GM12875 (cell line): Measurements from ENCODE around the gene SLC17A3.

Experiments
- H3K4me3 ChIP-seq: one replicate; pipeline ENCODE4 v1.5.1; 2011; ENCODE audit warnings: low read depth, low read length, control low read depth
- CTCF ChIP-seq: IDR thresholded peaks from 2 replicates; pipeline ENCODE4 v1.5.1; 2011; ENCODE audit warnings: low read depth, mild to moderate bottlenecking, control low read depth, inconsistent platforms, low read length, moderate library complexity, borderline replicate concordance; ENCODE audit not compliant: insufficient read depth

The SLC17A3 gene

DNA sequence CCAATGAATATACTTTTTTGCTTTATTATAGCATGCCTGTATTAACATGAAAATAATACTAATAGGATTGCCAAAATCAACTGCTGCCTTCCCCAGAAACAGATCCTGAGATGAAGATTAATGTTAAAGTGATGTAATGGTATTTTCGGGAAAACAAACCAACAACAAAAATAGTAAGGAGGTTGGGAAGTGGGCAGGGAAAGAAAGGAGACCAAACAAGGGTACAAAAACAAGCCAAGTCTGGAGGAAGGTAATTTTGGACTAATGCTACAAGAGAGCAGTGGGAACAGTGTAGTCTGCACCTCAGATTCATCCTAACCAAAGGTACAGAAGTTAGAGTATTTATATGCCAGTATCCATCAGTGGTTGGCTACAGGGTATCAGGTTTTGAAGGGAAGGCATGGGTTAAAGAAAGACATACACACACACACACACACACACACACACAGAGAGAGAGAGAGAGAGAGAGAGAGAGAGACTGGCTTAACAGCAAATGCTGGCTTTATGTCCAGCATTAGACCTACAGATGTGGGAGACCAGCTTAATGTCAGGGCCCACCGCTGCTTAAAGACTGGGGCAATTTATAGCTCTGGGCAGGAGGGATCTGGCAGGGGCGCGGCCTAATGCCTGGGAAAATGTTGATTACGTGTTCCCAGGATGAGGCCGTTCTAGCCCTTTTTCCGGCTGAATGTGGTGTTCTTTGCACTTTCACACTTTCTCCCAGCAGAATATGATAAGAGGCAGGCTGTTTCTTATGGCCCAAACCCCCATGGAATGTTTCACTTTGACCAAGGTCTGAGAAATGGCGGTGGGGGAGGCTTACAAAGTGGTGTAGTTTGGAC, 38.4 kb downstream of the SLC17A3 start:
- no peak for TF ChIP-seq CTCF
- no peak overlapping the region for H3K4me3 ChIP-seq

GRCh38 chr6:25834950-25835349, 39.1 kb downstream of the SLC17A3 start:
- no peak for TF ChIP-seq CTCF
- H3K4me3 ChIP-seq = no peak overlapping the region

DNA sequence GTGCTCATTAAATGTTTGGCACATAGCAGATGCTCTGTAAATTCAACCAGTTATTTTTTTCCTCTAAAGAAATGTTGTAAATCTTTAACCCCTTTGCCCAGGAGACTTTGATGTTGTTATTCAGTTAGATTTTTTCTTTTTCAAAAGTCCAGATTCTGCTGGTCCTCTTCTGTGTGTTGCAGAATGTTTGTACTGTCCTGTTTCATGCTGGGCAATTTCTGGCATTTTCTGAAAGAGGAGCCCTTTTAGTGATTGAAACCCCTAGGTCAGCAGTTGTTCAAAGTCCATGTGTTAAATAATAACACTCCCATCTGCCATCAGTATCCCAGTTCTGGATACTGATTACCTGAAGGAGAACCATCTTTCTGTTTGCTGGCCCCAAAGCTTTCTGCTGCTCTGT, 40.9 kb downstream of the SLC17A3 start:
- TF ChIP-seq CTCF = no peak
- no peak overlapping the region for H3K4me3 ChIP-seq

DNA sequence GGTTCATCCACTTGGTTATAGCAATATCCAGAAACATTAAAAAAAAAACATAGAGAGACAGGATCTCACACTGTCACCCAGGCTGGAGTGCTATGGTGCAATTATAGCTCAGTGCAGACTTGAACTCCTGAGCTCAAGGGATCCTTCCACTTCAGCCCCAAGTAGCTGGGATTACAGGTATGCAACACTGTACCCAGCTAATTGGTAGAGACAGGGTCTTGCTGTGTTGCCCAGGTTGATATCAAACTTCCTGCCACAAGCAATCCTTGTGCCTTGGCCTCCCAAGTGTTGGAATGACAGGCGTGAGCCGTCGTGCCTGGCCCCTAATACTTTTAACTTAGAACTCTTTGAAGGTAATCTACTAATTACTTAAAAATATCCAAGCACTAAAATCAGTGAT, 41.4 kb downstream of the SLC17A3 start:
- TF ChIP-seq CTCF = no peak
- H3K4me3 ChIP-seq = no peak overlapping the region

GRCh38 chr6:25832307-25832662, 41.8 kb downstream of the SLC17A3 start:
- no peak overlapping the region for H3K4me3 ChIP-seq

GRCh38 chr6:25831532-25832306, 42.3 kb downstream of the SLC17A3 start, which contains the start of gene SLC17A1:
SLC17A1 (minus strand) TSS chr6:25832052; CDS start chr6:25830557, 1,495 bp downstream.
- no peak for TF ChIP-seq CTCF
- no peak within 1 kb of the TSS for H3K4me3 ChIP-seq

More at GRCh38 chr6:25832307-25832662, 41.8 kb downstream of the SLC17A3 start:
- TF ChIP-seq CTCF = no peak

DNA sequence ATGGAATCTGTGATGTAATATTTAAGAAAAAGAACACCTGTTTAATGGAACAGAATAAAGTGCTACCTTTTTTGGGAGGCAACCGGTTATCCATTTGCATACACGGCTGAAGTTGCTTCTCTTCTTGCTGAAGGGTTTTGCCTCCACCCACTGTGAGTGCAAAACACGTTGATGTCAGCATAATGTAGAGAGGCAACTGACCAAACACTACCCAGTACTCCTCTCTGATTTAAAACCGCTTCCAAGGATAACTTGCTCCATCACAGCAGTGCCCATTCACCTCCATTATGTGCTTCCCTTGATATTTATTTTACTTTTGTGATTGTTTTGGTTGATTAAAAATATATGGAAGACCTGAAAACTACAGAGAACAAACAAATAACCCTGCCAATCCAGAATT, 43.6 kb downstream of the SLC17A3 start:
- TF ChIP-seq CTCF = no peak
- no peak overlapping the region for H3K4me3 ChIP-seq
